DMS53 treated with DMSO at 0.1 percent for 48 hours (cell line): ENCODE measurements around the gene PRG2.

Experiments
- DNase-seq: peaks from one replicate; lab custom pipeline; 2025; ENCODE audit not compliant: unreplicated experiment; lab: John Stamatoyannopoulos, UW

PRG2 gene, protein sequence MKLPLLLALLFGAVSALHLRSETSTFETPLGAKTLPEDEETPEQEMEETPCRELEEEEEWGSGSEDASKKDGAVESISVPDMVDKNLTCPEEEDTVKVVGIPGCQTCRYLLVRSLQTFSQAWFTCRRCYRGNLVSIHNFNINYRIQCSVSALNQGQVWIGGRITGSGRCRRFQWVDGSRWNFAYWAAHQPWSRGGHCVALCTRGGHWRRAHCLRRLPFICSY

DNA sequence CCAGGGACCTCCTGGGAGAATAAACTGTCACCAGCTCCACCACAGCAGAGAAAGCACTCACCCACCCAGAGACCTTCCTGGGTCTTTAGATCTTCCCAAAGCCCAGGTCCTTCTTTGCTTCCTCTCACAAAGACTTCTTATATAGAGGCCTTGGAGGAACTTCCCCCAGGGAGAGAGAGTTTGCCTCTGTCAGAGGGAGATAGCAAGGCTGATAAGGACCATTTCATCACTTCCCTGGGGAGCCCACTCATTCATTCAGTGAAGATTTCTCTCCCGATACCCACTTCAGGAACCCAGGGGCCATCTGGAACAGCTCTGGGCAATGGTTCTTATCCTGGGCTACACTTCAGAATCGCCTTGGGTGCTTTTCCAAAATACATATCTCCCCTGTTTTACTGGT, at the start of gene PRG2:
PRG2 (minus strand) TSS at position 116 of the 400 bp plus-strand sequence. CDS start 706 bp downstream, outside the sequence.
- DNase-seq: no peak

DNA sequence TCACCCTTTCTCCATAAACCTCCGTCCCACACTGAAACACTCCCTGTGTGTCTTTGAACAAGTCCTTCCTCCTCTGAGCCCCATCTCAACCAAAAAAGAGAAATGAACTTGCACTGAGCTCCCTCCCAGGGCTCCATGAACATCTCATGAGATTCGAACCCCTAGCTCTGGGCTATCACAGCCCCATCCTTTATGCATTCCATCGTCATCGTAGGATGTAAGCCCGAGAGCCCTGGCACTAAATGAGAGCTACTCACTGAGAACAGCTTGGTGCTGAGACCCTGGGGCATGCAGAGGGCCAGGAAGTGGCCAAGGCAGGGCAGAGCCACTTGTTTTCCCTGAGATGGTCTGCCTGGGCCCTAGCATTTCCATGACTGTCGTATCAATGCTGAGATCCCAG, 49.3 kb upstream of the PRG2 start:
- DNase-seq: no peak

DNA sequence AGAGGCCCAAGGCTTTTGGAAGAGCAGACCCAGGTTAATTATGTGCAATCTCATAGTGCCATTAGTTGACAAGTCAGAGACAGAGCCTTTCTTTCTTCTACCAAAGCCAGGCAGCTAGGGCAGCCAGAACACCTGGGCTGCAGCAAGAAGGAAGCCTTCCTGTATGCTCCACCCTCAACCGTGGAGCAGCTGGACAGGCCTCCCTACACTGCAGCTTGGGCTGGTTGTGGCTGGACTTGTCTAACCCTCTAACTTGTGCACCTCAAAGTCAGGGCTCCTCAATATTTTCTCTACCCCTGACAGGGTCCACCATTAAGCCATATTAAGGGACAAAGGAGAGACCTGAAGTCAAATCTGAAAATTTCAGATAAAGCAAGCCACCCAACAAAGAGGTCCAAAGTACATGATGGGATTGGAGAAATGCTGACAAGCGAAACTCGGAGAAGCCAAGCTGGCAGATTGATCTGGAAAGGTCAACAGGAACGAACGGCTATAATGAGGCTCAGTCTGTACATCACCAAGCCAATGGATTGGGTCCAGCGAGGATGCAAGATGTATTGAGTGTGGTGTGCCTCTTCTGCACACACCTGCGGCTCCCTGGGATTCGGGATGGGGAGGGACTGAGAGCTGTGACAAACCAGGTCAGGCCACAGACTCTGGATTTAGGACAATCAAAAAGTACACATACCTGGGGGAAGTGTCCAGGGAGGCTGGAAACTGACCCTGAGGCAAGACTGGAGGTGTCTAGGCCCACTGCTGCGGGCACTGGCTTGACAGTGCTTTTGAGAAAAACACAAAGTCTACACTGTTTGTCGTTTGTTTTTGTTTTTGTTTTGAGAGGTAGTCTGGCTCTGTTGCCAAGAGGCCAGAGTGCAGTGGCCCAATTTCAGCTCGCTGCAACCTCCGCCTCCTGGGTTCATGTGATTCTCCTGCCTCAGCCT, 48.2 kb upstream of the PRG2 start:
- DNase-seq: no peak

DNA sequence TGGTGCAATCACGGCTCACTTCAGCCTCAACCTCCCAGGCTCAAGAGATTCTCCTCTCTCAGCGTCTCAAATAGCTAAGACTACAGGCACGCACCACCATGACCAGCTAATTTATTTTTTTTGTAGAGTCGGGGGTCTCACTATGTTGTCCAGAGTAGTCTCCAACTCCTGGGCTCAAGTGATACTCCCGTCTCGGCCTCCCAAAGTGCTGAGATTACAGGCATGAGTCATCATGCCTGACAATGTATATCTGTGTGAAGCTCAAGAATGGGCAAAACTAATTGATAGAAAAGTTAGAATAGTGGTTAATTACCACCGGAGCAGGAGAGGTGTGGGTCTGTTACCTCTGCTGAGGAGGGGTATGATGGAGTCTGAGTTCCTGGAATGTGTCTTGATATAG, 45.6 kb upstream of the PRG2 start:
- DNase-seq: no peak

DNA sequence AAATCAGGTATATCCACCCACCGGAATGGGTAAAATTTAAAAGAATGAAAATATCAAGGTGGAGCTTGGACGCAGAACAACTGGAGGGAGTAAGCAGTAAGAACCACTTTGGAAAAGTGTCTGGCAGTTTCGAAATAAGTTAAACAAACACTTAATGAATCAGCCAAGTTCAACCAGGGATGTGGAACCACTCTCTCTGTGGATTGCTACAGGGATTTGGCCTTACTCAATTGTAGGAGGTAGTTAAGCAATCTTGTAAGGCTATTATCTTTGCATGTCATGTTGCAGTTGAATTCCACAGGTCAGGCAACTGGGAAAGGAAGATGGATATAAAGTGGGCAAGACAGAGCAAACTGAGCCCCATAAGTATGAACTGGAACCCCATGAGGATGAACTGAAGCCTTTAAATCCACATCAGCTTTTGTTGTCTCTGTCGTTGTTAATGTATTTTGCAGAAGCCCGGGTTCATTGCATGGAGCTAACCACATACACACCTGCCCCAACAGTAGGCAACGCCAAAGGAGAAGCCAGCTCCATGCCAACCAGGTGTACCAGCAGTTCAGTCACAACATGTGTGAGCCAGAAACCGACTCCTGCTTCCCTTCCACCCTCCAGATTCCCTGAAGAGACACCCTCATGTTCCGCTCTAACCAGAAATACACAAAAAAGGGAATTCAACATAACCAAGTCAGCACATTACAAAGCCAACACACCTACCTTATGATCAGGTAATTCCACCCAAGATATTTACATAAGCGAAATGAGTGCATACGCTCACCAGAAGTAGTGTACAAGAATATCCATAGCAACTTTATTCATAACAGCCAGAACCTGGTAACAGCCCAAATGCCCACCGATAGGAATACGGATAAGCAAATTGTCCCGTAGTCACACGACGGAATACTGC, 44.4 kb upstream of the PRG2 start:
- DNase-seq: no peak

DNA sequence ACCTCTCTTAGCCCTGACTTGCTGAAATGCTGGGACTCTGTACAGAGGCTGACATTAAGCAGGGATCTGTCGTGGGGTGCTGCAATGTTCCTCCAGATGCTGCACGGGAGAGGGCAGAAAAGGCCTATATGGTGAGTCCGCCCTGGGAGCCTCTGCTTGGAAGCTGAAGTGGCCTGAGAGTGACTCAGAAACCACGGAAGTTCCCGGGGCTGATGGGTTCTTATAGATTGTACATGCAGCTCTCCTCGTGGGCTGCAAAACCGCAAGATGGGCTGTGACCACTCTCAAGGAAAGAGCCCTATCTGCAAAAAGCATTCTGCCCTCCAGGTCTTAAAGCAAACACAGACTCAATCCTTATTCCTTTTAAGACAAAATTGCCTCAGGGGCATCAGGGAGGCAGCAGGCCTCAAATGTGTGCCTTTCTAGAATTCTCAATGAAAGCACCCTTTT, 42.3 kb upstream of the PRG2 start:
- no peak for DNase-seq

DNA sequence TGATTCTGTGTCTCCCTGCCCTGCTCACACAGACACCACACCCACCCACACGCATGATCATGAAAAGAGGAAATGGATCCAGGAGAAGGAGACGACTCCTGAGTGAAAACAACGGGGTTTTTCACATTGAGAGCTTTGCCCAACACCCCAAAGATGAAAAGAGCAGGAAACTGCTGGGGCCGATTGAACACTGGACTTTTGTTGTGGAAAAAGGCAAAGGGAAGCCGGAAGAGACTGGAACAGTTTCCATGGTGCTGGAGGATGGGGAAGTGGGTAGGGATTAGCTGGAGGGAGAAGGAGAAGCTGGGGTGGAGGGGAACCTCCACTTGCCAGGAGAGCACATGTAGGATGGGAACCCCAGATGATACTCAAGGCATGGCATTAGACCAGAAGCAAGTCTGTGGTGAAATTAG, 41.7 kb upstream of the PRG2 start:
- no peak for DNase-seq

DNA sequence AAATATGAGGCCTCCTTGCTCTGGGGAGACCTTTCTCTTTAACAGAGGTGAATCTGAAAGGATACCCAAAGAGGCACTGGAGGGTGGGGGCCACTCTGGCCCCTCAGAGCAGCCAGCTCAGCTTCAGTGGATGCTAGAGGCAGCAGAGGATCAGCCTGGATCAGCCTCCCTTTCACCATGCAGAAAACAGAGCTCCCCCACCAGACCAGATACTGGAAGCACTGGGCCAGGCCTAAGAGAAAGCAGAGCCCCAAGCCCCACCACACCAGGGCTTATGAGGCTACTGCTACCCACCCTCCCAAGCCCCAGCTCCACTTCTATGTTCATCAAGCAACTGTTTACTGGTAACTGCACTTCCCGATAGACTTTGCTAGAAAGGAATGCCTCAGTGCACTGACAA, 40.5 kb upstream of the PRG2 start:
- DNase-seq: no peak

DNA sequence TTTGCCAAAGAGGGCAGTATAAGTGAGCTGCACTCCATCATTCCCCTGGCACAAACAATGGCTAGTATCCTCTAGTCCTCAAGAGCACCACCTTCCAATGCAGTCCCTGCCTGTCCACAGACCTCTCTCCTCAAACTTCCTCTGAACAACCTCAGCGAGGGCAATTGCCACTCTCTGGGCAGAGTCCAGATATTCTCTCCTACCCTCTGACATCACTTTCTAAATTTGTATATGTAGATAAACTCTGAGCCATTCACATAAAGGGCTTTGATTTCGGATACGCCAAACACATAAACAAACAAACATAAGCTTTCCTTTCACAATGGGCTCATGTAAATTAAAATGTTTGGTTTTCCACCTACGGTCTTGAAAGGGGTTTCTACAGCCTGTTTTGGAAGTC, 39.5 kb upstream of the PRG2 start:
- DNase-seq: no peak

DNA sequence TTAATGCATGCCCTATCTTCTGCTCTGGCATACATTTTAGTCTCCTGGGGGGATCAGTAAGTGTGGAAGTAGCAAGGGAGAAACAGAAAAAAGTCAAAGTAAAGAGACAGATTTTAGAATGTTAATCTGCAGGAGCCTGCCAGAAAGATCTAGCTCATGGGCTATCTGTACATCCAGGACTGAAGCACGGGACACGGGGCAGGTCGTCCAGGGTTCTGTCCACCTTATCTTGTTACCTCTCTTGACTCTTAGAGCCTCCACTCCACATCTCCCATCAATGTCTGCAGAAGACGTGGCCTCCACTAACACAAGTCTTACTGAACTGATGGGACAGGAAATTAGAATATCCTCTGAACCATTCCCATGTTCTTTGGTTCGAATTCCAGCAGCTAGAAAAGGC, 38.2 kb upstream of the PRG2 start:
- DNase-seq: no peak

DNA sequence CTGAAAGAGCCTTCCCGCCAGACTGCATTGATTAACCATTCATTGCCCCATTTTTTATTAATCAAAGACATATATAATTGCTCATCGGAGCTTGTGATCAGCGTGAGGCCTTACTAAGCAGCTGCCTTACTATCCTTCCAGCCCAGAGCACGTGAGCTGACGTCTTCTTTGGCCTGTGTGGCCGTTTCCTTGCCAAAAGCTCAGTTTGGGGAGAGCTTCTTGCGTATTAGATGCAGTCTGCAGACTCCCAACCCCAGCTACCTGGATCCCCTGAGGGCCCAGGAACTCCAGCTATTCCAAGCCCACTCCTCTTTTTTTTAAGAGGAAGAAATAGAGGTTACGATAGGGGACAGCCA, 37.3 kb upstream of the PRG2 start:
- no peak for DNase-seq

DNA sequence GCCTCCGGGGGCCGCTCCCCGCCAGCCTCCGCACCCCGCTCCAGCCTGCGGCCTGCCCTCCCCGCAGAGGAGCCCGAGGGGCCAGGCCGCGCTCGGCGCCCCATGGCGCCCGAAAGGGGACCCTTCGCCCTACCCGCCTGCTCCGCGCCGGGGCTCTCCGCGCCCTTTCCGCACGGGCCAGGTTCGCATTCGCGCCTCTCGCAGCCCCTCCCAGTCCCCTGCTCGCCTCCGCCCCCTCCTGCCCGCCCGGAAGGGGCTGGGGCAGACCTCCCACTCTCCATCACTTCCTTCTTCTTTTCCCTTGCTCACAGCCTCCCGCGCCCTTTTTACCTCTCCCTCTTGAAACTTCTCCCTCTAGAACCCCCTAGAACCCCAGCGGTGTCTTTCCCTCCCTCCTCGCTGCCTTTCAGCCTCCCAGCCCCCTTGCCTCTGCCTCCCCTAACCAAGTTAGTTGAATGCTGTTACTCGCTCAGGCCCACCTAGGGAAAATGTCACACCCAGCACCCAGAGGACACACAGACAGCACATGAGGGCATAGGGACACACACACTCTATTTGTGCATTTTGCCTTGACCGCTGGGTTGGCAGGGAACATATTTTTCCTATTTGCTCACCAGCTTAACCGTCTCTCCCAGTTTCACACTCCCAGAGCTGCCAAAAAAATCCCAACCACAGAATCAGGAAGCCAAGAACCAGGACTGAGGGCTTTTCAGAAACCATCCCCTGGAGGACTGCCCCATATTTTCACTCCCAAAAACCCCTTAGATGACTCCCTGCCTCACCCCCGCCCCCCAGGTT, 36.7 kb upstream of the PRG2 start, which contains the start of gene SLC43A3:
SLC43A3 (minus strand) TSS at position 193 of the 798 bp plus-strand sequence. CDS start 949 bp downstream, outside the sequence.
- DNase-seq: no peak

DNA sequence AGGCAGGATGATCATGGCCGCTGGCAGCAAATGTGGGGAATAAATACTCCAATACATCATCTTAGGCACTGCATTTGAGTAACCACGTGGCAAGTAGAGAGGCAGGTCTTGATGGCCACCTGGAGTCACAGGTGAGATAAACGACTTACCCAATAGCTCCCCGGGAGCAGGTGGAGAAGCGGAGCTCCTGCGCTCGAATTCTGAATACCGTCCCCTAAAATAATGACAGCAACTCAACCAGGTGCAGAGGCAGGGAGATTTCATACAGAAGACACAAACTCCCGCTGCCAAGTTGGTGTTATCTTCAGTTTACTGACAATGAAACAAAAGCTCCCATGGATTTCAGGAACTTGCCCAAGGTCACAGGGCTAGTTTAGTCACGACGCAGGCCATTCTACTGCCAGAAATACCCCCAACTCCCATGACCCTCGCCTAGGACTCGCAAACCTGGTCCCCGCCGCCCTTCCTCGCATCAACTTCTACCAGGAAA, 36.0 kb upstream of the PRG2 start:
- DNase-seq: no peak

DNA sequence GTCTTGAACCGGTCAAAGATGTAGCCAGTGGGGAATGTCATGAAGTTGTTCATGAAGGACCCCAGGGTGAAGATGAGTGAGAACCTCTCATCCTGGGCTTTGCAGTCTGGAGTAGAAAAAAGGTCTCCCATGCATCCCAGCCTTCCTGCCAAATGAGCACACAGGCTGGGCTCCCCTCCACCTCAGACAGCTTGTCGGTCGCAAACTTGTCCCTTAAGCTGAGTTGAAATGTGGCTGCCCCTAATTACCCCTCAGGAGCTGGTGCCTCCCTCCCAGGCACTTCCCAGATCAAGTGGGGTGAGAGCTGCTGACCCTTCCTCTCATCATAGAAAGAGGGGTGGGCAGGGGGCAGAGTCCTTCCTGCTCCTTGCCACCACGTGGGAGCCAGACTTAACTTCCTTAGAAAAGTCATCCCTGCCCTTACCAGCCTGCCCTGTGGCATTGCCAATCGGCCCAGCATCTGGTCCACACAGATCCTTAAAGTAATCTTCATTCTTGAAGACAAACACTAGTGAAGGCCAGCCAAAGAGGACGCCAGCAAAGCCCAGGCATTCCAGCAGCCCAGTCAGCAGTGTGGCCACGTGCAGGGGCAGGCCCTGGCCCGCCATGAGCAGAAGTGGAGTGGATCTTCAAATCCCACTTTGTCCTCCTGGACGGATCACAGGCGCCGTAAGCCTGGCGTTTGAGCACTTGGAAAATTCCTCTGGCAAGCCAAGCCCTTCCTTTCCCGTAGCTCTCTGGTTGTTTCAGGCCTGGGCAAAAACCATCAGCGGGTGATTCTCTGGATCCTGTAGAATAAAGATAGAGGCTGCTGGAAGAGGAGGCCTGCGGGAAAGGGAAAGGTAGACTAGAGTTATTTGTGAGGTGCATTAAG, 35.4 kb upstream of the PRG2 start:
- DNase-seq: no peak

DNA sequence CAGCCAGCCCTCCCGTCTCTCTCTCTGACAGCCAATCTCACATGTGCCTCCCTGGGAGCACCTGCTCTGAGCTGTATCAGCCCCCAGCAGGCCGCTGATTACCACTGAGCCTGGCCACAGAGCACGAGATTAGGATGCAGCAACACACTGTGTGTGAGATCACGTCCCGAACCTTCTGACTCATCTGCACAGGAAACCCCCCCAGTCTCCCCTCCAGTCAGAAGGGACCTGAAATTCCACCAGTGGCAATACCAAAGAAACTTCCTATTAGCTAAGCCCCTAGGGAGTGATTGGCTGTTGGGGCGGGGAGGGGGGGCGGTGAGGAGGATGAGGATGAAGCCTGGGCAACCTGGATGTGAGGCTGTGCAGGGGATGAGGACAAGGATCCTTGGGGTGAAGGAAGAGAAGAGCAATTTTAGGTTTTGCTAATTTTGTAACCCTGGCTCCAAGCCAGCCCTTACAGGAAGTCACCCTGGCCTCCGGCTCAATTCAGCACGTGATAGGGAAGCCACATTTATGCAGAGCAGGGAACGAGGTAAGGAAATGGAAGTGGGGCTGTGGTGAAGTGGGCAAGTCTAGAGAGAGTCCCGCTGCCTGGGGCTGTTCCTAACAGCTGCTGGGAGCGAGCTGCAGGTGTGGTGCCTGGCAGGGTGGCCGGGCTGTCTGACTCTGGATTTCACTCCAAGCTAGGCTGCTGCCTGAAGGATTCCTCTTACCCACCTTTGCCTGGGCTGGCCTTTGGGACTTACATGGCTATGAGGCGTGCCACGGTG, 34.5 kb upstream of the PRG2 start:
- no peak for DNase-seq

DNA sequence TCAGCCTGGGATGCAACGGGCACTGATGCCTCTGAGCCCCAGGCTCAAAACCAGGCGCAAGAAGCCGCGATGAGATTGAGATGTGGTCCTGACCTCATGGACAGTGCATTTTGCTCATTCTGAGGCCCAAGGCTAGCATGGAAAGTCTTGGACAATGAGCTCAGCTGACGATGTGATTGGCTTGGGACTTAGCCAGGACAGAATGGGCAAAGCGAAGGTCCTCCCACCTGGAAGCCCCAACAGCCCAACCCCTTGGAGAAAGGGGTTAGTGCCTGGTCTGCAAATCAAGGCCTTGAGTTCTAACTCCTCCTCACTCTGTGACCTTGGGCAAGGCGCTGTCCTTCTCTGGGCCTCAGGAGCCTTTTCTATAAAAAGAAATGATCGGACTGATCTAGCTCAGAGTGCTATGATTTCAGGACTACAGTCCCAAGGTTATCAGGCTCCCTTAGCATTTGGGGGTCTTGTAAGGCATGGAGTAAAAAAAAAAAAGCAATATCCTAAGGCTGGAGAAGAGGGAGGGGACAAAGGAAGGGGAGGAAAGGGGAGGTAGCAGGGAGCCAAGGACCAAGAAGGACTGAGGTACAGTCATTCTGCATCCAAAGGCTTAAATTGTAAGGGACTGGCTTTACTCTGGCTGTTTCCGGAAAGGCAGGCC, 33.8 kb upstream of the PRG2 start:
- no peak for DNase-seq

DNA sequence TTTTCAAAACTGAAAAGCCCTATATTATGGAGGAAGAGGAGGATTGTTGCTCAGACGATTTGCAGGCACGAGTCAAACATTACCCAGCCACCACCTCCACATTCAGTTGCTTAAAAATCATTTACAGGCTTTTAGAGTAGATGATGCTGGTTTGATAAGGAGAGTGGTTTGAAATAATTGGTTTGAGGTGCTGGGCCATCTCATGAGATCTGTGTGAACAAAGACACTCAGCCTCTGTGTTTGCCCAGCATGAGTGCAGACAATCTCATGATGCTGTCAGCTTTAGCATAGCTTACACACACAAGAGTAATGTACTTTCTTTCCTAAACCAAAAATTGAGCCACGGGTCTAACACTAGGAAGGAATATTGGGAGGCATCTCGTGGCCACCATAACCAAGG, 32.2 kb upstream of the PRG2 start:
- no peak for DNase-seq

DNA sequence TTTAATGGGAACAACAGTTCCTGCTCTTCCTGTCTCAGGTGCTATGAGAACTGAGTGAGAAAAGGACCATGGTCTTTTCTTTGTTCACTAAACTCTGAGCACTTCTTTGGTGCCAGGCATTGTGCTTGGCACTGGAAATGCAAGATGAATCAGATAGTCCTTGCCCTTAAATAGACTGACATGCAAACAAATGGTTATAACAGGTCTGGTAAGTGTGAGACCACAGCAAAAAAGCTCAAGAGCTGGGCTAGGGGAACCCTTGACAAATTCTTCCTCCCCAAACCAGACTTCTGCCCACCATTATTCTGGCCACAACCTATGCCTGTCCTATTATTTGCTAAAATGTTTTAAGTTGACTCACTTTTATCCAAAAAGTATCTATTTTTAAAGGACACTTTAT, 31.4 kb upstream of the PRG2 start:
- DNase-seq: no peak
